Stimulated activated CD4-positive, alpha-beta T cell treated with anti-CD3 and anti-CD28 coated beads, Interleukin-1b, Interleukin-23, amount 100 ng/mL, for 48 hours (primary cell): ENCODE results near the gene STK17A.
"Not testable (repeated sequence)": the region's sequence is repeated elsewhere in the genome, so short reads cannot be mapped to it uniquely, and the experiment has no call there.

ENCODE experiments used
- DNase-seq: peaks from one replicate; pipeline ENCODE4 v3.0.0-alpha.2; 2020

STK17A gene

DNA sequence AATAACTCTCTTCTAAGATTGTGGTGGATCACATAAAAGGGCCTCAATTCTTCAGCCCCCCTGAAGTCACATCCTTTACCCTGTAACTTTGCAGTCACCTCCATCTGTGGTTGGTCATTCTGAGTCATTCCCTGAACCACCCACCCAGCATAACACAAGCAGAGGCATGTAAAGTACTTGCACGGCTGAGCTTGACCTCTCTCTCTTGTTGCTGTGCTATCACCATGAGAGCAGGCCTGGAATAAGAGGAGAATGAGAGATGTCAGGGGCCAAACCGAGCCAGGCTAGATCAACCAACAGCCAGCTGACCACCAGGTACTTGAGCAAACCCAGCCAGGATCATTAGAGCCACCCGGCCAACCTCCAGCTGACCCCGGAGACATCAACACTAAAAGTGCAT is 13.5 kb upstream of the STK17A start:
- DNase-seq: no peak

DNA sequence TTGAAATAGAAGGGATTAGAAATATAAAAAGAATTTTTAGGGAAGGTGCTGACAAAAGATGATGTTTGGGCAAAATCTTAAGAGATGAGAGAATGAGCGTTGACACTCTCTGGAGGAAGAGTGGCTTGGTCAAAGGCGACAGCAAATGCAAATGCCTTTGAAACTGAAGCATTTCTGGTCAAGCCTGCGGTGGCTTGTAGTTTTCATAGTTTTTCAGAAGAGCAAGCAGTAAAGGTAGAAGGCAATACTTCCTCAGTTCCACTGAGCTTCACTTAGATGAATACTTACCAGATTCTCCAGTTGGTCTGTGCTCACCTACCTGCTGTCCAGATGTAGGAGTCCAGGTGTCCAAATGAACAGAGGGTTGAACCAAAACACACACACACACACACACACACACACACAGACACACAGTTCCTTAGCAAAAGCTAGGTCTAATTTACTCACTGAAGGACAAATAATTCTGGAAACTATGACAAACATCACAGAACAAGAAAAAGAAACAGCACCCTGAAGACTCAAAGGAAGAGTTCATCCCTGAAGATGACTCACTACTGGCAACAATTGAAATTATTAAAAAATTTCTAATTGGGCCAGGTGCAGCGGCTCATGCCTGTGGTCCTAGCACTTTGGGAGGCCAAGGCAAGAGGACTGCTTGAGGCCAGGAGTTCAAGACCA is 12.1 kb upstream of the STK17A start:
- DNase-seq: no peak

DNA sequence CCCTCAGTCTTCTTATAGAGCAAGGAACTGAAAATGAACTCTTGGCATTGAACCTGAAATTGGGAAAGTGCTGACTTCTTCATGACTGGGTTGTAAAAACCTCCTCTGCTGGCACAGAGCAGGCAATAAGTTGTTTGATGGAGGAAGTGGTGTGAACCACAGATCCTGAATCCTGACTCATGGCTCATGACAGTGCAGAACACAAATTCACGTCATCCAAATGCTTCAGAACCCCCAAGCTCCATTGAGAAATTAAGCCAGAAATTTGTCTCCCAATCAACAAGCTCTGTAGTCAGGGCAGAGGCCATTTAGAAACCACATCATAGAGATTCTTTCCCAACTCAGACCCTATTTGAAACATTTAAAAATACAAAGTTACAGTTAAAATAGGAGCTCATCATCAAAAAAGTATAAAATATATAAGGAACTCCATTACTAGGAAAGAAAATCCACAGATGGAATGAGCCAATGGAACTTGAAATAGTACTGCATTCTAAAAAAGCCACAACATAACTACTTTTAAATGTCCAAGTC is 10.3 kb upstream of the STK17A start:
- peak; percentile 48 for DNase-seq

DNA sequence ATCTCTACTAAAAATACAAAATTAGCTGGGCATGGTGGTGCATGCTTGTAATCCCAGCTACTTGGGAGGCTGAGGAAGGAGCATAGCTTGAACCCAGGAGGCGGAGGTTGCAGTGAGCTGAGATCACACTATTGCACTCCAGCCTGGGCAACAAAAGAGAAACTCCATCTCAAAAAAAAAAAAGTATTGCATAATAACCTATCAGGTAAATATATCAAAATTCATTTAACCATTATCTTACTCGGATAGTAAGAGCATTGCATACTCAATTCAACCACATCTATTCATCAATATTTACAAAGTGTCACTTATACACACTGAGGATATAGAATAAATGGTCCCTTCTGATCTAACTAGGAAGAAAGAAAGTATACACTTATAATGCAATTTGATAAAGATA is 9.1 kb upstream of the STK17A start:
- not testable (repeated sequence) for DNase-seq

DNA sequence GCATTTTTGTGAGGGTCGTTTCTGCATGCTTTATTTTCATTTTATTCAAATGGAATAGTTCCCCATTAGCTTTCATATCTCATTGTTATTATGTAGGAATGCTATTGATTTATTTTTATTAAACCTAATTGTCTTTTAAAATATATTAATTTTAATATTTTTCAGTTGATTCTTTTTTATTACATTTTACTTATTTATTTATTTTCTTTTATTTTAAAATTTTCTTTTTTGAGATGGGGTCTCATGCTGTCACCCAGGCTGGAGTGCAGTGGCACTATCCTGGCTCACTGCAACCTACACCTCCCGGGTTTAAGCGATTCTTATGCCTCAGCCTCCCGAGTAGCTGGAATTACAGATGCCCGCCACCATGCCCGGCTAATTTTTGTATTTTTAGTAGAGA is 7.4 kb upstream of the STK17A start:
- no peak for DNase-seq

DNA sequence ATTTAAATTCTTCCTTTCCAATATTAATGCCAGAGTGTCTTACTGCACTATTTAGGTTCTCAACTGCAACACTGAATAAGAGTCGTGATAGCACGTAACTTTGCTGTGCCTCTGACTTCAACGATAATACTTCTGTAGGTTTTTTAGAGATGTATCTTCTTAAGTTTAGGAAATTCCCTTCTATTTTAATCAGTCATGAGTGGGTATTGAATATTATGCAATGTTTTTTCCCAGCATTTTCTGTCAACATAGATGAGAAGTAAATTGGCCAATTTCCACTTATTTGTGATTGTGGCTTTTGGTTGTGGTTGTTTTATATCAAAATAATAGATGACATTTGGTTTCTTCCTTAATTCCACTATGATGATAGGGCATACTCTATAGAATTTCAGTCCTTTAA is 6.7 kb upstream of the STK17A start:
- no peak for DNase-seq

DNA sequence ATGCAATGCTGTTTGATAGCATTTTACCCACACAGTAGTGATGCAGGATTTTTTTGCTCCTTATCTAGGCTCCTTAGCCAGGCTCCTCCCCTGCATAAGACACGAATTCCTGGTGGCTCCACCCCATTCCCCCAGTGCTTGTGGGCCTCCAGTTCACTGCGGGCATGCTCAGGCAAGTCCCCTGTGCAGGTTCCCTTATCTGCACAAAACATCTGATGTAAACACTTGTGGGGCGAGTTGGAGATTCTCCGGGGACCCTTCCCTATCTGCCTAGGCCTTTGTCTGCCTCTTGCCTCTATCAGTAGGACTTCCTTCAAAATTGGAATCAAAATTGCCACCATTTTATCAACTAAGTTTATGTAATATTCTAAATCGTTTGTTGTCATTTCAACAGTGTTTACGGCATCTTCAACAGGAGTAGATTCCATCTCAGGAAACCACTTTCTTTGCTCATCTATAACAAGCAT is 5.4 kb upstream of the STK17A start:
- no peak for DNase-seq

DNA sequence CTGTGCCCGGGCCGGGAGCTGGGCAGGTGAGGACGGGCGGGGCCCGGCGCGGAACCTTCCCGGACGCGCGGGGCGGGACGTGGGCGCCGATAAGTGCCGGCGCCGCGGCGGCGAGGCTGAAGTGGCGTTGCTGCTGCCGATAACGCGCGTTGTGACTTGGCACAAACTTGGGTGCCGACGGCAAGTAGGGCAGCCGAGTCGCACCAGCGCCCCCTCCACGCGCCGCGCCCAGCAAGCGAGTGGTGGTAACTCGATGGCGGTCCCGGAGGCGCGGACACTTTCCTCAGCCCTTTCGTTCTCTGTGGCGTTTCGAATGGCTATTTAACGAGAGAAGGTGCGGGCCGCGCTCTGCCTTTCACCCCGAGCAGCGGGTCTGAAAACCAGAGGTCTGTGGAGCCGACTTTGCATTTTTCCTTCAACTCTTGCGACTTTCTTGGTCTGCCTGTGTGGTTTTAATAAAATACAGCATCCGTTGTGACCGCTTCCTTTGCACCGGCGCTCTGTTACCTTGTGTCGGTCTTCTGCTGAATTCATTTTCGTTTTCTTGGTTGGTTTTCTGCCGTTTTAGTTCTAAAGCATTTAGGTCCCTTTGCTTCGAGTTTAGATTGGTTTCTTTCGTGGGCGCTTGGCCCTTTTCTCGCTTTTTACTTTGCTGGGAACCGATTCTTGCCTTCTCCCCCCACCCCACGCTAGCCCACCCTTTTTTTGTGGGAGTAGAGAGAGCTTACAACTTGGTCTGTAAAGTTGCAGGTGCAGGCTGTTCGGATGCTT is 701 bp downstream of the STK17A start:
- peak; percentile 64 for DNase-seq

DNA sequence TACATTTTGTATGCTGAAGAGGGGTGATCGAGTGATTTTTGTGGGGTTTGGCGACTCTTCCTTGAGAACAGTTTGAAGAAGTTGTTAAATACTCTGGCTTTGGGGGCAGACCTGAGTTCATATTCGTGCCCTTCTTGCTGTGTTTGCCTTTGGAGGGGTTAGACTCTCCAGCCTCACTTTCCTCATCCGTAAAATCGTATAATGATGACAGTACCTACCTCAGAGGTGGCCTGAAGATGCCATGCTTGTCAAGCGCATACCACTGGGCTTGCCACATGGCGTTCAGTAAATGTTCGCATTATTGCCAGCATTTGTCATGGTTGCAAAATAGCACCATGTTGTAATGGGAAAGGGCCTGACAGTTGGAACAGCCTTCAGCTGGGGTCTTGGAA is 1.3 kb downstream of the STK17A start:
- peak; percentile 37 for DNase-seq

DNA sequence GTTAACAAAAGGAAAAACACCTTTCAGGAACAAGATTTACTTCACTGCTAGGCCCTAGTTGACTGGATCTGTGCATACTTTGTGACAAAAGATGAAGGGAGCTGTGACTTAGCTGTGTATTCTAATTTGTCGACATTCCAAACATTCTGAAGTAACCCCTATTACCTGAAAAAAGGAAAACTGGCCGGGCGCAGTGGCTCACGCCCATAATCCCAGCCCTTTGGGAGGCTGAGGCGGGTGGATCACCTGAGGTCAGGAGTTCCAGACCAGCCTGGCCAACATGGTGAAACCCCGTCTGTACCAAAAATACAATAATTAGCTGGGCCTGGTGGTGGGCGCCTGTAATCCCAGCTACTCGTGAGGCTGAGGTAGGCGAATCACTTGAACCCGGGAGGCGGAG is 1.8 kb downstream of the STK17A start:
- DNase-seq: not testable (repeated sequence)

DNA sequence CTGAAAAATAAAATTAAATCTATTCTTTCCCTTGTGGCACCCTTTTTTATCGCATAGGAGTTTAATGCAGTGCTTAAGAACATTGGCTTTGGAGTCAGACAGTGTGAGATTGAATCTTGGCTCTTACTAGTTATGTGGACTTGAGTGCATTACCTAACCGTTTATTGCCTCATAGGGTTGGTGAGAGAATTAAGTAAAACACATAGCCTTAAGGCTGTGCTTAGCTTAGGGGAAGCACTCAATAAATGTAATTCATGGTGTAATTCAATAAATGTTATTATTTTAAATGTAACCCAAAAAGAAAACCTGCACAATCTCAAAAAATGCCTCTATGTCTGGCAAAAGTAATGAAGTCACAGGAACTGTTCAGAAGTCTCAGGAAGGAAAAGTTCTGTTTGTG is 2.7 kb downstream of the STK17A start:
- no peak for DNase-seq

DNA sequence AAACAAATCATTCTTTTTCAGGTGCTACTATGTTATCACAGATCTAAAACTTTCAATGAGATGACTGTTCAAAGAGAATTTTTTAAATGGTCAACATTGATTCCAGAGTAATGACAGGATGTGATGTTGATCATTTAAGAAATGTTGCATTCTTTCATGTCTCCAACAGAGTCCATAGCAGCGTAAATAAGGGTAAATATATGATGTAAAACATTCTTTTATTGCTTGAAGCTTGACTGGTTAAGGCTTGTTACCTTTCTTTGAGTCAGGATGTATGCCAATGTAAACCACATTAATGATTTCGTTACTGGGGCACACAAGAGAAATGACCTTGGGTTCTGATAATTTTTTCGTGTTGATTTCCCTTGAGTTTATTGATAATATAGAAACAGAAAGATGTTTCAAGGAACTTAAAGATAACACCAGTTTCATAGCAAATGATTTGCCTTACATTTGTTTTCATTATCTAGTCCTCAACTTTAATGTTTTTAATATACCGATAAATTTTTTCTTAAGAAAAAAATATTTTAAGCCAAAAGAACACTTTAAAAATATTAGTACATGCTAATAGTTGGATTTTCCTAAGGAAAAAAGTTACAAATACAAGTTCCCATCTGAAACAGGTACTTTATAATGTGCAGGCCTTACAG is 3.5 kb downstream of the STK17A start:
- DNase-seq: no peak

DNA sequence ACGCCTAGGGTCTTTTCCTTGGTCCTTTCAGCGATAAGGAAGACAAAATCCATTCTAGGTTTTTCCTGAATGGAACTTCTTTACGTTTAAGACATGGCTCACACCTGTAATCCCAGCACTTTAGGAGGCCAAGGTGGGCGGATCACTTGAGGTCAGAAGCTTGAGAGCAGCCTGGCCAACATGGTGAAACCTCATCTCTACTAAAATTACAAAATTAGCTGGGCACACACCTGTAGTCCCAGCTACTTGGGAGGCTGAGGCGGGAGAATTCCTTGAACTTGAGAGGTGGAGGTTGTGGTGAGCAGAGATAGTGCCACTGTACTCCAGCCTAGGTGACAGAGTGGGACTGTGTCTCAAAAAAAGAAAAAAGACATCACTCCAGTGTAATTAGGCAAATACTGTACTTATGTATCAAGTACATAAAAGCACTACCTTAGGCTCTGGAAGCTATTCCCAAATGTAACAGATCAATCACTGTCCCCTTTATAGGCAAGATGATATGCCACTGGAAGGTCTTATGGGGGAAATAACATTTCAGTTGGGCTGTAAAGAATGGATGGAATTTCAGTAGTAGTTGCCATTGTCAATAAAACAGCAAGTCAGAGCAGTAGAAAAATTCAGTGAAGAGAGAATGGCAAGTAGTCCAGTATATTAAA is 5.7 kb downstream of the STK17A start:
- no peak for DNase-seq

DNA sequence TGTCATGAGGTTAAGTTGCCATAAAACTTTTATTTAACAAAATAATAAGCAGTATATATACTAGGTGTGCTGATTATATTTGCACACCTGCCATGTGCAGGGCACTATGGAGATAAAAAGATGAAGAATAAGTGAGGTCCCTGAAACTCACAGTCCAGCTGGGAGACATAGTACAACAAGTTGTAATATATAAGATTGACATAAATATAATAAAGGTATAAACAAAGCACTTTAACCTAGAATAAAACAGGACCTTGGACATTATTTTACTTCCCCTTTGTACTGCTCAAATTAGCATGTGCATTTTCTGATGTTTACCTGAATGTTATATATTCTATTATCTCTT is 6.2 kb downstream of the STK17A start:
- DNase-seq: no peak

DNA sequence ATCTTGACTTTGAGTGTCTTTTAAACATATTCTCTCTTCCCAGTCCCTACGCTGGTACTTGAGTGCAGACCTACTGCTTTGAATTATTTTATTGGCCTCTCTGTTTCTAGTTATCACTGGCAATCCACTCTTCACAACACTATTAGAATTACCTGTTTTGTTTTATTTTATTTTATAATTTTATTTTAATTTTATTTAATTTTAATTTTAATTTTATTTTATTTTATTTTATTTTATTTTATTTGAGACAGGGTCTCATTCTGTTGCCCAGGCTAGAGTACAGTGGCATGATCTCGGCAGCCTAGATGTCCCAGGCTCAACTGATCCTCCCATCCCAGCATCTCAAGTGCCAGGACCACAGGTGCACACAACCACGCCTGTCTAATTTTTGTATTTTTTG is 6.8 kb downstream of the STK17A start:
- DNase-seq: no peak

DNA sequence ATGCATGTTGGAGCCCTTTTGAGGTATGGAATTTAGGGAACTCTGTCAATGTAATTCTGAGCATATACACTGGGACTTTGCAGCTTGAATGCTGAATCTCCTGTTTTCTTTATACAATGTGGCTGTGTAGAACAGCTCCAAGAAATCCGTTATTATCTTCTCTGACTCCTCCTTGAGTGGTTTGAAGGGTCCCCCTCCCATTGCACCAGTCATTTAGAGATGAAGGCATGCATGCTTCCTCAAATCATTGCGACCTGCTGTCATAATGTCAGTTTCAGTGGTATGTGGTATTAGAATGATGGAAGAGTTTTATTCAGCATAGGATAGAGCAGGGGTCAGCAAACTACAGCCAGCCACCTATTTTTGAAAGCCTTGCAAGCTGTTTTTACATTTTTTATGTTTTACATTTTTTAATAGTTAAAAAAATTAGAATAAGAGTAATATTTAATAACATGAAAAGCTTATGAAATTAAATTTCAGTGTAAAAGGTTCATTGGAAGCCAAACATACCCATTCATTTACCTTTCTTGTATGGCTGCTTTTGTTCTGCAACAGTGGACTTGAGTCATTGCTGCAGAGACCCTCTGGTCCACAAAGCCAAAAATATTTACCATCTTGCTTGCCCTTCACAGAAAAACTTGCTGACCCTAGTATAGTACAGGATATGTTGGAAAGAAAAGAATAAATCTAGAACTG is 8.1 kb downstream of the STK17A start:
- DNase-seq: peak; percentile 62

DNA sequence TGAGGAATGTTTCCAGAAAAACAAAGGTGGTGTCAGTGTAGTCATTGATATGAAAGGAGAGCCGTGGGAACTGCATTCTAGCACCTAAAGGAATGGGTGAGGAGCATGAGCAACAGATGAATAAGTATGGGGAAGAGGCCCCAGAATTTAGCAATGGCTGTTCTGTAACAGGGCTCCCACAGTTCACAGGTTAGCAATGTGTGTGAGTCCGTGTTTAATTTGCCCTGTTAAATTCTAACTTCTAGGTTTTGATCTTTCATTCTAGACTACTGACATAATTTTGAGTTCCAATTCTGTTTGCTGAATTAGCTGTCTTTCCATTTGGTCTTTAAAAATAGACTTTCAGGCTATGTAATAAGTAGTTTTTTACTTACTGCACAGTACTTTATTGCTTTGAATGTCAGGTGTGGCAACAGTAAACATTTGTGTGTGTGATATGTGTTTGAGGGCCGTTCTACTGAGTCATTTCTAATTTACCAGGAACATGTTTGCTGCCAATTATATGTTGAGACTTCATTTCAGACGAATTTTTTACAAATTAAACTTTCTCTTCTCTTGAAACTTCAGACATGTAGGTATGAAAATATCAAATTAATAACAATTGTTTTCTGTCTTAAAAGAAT is 8.8 kb downstream of the STK17A start:
- no peak for DNase-seq

DNA sequence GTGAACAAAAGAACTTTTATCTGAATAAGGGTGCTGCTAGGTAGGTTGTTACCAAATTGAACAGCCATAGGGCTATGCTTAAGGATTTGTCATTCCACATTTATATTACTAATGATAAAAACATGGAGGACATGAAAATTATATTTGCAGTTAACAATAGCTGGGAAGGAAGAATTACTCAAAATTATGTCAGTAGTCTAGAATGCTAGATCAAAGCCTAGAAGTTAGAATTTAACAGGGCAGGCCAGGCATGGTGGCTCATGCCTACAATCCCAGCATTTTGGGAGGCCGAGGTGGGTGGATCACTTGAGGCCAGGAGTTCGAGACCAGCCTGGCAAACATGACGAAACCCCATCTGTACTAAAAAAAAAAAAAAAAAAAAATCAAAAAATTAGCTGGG is 9.4 kb downstream of the STK17A start:
- DNase-seq: no peak

DNA sequence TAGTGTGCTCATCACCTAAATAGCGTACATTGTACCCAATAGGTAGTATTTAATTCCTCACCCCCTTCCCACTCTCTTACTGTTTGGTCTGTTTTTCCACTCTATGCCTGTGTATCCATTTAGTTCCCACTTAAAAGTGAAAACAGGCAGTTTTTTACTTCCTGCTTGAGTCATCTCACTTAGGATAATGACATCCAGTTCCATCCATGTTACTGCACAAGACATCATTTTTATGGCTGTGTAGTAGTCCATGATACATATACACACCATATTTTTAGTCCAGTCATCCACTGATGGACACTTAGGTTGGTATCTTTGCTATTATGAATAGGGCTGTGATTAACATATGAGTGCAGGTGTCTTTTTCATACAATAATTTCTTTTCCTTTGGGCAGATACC is 10.1 kb downstream of the STK17A start:
- DNase-seq: no peak

DNA sequence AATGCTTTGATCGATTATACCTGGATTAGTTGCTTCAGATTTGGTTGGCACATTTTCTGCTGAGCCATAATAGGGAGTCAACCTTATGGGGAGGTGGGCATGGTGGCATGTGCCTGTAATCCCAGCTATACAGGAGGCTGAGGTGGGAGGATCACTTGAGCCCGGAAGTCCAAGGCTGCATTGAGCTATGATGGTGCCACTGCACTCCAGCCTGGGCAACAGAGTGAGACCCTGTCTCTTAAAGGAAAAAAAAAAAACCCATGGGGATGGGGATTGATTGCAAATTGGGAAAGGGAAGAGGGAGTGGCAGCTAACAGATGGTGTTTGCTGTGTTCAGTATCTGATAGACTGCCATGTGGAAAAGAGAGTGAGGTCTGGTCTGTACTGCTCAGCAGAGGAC is 11.1 kb downstream of the STK17A start:
- no peak for DNase-seq

DNA sequence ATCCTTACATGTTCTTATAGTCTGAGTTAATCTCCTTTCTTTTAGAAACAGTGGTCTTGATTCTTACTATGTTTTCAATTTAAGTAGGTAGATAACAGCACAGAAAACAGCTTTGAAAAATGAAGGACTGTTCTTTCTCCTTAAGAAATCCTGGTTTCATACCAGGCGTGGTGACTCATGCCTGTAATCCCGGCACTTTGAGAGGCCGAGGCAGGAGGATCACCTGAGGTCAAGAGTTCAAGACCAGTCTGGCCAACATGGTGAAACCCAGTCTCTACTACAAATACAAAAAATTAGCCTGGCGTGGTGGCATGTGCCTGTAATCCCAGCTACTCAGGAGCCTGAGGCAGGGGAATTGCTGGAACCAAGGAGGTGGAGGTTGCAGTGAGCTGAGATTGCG is 13.5 kb downstream of the STK17A start:
- not testable (repeated sequence) for DNase-seq

DNA sequence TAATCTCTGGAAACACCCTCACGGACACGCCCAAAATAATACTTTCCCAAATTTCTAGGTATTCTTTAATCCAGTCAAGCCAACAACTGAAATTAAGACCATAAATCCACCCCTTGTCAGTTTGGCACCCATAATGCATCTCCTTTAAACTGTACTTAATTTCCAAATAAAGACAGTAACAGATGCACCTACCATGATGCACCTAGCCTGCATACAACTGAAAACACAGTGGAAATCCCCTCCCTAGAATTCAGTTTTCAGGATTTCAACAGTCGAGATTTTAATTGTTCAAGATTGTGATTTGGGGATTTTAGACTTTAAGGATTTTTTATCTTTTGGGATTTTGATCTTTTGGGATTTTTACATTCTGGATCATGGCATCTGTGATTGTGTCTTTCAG is 17.1 kb downstream of the STK17A start:
- DNase-seq: no peak
